GM10248 (cell line): ENCODE results near the gene IPP.
A peak's percentile ranks its signal among the peaks of the same experiment; 100 is the strongest.
"Not testable (repeated sequence)": the region's sequence is repeated elsewhere in the genome, so short reads cannot be mapped to it uniquely, and the experiment has no call there.

Experiments used
- CTCF ChIA-PET: fragments of 300-600 bp; sonication (Branson Sonifier 250); formaldehyde crosslinking; extraction: SDS; loops from one replicate; lab custom pipeline; 2021; ENCODE audit warnings: antibody characterized with exemption; lab: Yijun Ruan, JAX
- POLR2A ChIA-PET: fragments of 350-650 bp; sonication (Branson Sonifier 250); formaldehyde crosslinking; extraction: SDS; loops from one replicate; lab custom pipeline; 2020; ENCODE audit warnings: antibody characterized with exemption; lab: Yijun Ruan, JAX
- DNase-seq: peaks from one replicate; pipeline ENCODE4 v3.0.0; 2012; ENCODE audit errors: extremely low spot score
- TF ChIP-seq, protein P1 (sequence below): IDR thresholded peaks from 2 replicates; pipeline ENCODE4 v1.5.1; 2012; ENCODE audit warnings: mild to moderate bottlenecking, low read depth; ENCODE audit errors: extremely low read depth, missing control alignments, control extremely low read depth

The IPP gene

DNA sequence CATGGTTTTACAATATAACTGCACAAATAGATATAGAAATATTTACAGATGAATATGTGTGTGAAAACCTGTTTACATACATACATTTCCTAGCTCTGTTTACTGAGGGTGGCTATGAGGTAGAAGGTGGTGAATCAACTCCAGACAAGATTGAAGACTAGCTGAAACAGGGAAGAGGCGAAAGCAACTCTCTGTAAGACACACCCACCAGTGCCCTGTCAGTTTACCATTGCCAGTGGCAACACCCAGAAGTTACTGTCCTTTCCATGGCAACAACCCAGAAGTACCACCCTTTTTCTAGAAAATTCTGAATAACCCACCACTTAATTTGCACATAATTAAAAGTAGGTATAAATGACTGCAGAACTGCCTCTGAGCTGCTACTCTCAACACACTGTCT, 45.8 kb downstream of the IPP start:
- CTCF ChIA-PET, result interaction anchor here (1.0 to 1.8 kb wide), 4 partner anchors 9 to 16 kb away, joined by 3 to 6 read pairs (median 4); partner anchors contain the start of gene TMEM69
- DNase-seq, result no peak
- POLR2A ChIA-PET, result interaction anchor here (0.6 kb wide), 1 partner anchor 508 kb away, joined by 4 read pairs; no protein-coding TSS in a partner anchor
- TF ChIP-seq, protein P1, sequence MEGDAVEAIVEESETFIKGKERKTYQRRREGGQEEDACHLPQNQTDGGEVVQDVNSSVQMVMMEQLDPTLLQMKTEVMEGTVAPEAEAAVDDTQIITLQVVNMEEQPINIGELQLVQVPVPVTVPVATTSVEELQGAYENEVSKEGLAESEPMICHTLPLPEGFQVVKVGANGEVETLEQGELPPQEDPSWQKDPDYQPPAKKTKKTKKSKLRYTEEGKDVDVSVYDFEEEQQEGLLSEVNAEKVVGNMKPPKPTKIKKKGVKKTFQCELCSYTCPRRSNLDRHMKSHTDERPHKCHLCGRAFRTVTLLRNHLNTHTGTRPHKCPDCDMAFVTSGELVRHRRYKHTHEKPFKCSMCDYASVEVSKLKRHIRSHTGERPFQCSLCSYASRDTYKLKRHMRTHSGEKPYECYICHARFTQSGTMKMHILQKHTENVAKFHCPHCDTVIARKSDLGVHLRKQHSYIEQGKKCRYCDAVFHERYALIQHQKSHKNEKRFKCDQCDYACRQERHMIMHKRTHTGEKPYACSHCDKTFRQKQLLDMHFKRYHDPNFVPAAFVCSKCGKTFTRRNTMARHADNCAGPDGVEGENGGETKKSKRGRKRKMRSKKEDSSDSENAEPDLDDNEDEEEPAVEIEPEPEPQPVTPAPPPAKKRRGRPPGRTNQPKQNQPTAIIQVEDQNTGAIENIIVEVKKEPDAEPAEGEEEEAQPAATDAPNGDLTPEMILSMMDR, result no peak

DNA sequence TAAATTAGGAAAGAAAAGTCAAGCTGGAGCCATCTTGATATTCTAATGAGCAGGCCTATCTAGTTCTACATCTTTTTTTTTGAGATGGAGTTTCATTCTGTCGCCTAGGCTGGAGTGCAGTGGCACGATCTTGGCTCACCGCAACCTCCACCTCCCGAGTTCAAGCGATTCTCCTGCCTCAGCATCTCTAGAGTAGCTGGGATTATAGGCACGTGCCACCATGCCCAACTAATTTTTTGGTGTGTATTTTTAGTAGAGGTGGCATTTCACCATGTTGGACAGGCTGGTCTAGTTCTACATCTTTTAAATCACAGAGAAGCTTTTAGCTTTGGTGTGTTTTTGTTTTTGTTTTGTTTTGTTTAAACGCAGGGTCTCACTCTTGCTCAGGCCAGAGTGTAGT, 55.6 kb downstream of the IPP start:
- DNase-seq, result no peak
- POLR2A ChIA-PET, result no interaction called here
- TF ChIP-seq, protein P1, result no peak
- CTCF ChIA-PET, result interaction anchor here (1.1 kb wide), 1 partner anchor 53 kb away, joined by 3 read pairs; no protein-coding TSS in a partner anchor

DNA sequence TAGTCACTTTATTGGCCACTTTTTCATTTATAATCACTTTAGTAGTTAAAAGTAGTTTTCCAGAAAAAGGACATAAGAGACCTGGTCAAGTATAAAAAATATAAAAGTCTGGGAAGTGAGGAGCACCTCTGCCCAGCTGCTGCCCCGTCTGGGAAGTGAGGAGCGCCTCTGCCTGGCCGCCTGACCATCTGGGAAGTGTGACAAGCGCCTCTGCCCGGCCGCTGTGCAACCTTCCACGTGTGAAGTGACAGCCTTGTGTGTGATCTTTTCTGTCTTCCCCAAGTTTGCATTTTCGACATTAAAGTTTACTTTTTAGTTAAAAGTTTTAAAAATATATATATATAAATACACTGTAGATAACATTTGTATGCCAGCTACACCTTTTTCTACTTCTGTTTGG, 56.6 kb downstream of the IPP start:
- DNase-seq, CTCF ChIA-PET: not testable (repeated sequence)
- POLR2A ChIA-PET, result interaction anchor here (0.5 kb wide), 1 partner anchor 42 kb away, joined by 9 read pairs; no protein-coding TSS in a partner anchor

DNA sequence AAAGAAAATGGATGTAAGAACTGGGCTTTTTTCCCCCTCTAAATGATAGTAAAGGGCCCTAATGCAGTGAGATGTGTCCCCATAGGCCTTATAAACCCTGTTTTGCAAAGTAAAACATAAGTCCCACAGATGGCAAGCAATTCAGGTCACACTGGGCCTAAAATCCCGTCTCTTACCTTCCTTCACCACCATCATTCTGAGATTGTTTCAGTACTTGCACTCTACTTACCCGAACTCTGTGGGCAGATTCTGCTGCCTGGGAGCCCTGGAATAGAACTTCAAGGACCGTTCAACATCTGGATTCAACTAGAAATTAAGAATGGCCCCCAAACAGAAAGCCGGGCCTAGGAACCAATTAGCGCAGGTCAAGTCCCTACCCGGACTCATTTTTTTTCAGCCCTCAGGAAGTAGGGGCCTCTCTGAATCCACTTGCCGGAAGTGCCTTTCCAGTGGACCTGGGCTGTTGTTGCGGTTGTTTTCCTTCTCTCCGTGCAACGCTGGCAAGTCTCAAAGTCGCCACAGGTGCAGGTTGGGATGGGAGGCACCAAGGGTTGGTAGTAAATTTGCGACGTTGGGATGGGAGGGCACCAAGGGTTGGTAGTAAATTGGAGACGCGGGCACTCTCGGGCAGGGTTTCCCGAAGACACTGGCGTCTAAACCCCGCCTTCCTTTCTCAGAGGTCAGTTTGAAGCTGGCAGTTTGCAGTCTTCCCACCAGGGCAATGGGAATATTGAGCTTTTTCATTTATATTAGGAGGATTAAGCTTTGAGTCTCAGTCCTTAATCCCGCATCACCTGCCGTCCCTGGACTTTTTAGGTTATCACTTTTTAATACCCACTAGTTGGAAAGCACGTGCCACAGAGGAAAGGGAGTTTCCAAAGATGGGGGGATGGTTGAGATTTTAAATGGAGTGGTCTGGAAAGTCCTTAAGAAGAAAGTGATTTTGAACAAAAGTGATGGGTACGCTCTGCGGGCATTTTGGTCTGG, 62.4 kb downstream of the IPP start, which contains the start of gene TMEM69:
TMEM69 (plus strand) TSS at position 428 of the 987 bp plus-strand sequence. CDS start 2,888 bp downstream, outside the sequence.
- peak; percentile 78 for DNase-seq
- POLR2A ChIA-PET, result interaction anchor here (0.5 to 2.3 kb wide), 6 partner anchors 18 to 385 kb away, joined by 3 to 13 read pairs (median 3); partner anchors contain the start of gene NASP
- CTCF ChIA-PET, result interaction anchor here (1.0 to 1.5 kb wide), 4 partner anchors 10 to 17 kb away, joined by 3 to 5 read pairs (median 4); no protein-coding TSS in a partner anchor
- TF ChIP-seq, protein P1, result no peak

DNA sequence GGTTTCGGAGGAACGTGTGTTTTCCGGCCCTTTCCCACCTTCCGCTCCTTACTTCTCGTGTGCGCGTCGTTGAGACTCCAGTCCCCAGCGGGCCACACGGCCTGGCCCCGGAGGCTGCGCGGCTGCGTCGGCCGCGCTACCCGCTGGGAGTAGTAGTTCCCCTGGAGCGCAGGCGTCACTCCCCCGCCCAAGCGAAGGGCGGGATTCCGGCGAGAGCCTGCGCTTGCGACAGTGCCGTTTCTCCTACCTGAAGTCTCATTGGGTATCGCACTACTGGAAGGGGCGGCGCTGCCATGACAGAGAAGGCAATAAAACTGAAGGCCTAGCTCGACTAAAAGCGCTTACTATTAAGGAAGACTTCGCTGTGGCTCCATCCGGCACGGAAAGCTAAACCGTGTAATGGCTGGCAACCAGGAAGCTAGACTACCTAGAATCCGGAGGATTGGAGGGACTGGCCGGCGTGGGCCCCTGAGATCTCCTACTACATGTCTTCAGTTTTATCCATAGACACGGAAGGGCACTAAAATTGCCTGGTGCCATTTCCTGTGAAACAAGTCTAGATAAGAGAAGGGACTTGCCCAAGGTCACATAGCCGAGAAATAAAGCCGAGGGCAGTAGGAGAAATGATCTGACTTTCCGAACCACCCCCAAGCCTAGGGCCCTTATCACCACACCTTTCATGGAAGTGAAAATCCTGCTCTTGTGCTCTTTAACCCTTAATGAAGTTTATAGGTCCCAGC, 63.3 kb downstream of the IPP start:
- peak; percentile 92 for DNase-seq
- CTCF ChIA-PET, result interaction anchor here (1.1 kb wide), 1 partner anchor 12 kb away, joined by 3 read pairs; no protein-coding TSS in a partner anchor
- POLR2A ChIA-PET, result interaction anchor here (0.5 to 2.3 kb wide), 6 partner anchors 17 to 384 kb away, joined by 3 to 13 read pairs (median 6); partner anchors contain the start of genes NASP and PRDX1
- TF ChIP-seq, protein P1, result no peak

DNA sequence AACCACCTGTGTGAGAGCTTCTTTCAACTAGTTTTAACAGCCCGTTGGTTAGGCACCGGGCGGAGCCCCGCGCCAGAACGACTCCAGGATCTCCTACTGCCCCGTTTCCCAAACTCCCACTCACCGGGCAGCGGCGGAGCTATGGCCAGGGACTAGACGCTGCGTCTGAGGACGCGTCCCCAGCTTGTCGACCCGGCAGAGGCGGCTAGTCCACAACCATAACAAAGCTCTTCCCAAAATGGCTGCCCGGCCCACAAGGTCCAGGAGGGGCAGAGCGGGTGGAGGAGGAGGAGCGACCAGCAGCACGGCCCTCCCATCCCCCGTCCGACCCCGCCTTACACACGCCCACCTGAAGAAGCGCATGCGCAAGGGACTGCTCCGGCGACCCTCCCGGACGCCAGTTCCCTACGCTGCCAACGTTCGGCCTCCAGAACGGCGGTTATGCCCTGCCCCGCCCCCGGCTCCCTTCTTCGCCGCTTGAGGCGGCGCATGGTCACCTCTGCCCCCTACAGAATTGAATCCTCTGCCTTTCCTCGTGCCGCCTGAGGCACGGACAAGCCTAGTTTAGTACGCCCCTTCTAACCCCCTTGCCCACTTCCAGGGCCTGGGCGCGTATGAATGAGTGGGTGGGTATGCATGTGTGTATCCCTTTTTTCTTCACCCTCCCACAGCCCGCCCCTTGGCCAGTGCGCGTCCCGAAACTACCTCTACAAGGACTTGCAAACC, 64.0 kb downstream of the IPP start, which contains the start of gene GPBP1L1:
GPBP1L1 (minus strand) TSS at position 246 of the 726 bp plus-strand sequence. CDS start 27,446 bp downstream, outside the sequence.
- DNase-seq, result peak; percentile 99
- ChIA-PET POLR2A (interaction anchor here (0.5 to 2.3 kb wide), 6 partner anchors 9 to 446 kb away, joined by 3 to 13 read pairs (median 6); partner anchors contain the start of genes NASP, PIK3R3 and PRDX1), CTCF (interaction anchor here (1.1 to 1.4 kb wide), 4 partner anchors 12 to 174 kb away, joined by 3 to 7 read pairs (median 4); no protein-coding TSS in a partner anchor)
- TF ChIP-seq, protein P1, result no peak
